GM10248 (cell line): Measurements from ENCODE around the gene OR51B4.

ENCODE experiments used
- CTCF ChIA-PET: fragments of 300-600 bp; sonication (Branson Sonifier 250); formaldehyde crosslinking; extraction: SDS; loops from one replicate; lab custom pipeline; 2021; ENCODE audit warnings: antibody characterized with exemption; lab: Yijun Ruan, JAX
- POLR2A ChIA-PET: fragments of 350-650 bp; sonication (Branson Sonifier 250); formaldehyde crosslinking; extraction: SDS; loops from one replicate; lab custom pipeline; 2020; ENCODE audit warnings: antibody characterized with exemption; lab: Yijun Ruan, JAX
- DNase-seq: peaks from one replicate; pipeline ENCODE4 v3.0.0; 2012; ENCODE audit errors: extremely low spot score
- TF ChIP-seq, protein P1 (sequence below): IDR thresholded peaks from 2 replicates; pipeline ENCODE4 v1.5.1; 2012; ENCODE audit warnings: mild to moderate bottlenecking, low read depth; ENCODE audit errors: extremely low read depth, missing control alignments, control extremely low read depth

The OR51B4 gene

DNA sequence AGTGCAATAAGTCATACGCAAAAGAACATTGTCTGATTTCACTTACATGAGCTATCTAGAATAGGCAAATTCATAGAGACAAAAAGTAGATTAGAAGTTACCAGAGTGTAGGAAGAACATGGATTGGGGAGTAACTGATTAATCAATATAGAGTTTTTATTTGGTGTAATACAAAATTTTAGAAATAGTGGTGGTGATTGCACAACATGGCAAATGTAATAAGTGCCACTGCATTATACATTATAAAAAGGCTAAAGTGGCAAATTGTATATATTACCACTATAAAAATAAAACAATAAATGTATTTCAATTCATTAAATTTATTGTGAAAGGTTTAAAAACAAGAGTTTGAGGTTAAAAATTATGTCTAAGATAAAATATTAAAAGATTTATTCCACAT lies 8.7 kb upstream of the OR51B4 start:
- ChIA-PET CTCF (no interaction called here), POLR2A (no interaction called here)
- DNase-seq, result no peak
- TF ChIP-seq, protein P1, sequence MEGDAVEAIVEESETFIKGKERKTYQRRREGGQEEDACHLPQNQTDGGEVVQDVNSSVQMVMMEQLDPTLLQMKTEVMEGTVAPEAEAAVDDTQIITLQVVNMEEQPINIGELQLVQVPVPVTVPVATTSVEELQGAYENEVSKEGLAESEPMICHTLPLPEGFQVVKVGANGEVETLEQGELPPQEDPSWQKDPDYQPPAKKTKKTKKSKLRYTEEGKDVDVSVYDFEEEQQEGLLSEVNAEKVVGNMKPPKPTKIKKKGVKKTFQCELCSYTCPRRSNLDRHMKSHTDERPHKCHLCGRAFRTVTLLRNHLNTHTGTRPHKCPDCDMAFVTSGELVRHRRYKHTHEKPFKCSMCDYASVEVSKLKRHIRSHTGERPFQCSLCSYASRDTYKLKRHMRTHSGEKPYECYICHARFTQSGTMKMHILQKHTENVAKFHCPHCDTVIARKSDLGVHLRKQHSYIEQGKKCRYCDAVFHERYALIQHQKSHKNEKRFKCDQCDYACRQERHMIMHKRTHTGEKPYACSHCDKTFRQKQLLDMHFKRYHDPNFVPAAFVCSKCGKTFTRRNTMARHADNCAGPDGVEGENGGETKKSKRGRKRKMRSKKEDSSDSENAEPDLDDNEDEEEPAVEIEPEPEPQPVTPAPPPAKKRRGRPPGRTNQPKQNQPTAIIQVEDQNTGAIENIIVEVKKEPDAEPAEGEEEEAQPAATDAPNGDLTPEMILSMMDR, result no peak

DNA sequence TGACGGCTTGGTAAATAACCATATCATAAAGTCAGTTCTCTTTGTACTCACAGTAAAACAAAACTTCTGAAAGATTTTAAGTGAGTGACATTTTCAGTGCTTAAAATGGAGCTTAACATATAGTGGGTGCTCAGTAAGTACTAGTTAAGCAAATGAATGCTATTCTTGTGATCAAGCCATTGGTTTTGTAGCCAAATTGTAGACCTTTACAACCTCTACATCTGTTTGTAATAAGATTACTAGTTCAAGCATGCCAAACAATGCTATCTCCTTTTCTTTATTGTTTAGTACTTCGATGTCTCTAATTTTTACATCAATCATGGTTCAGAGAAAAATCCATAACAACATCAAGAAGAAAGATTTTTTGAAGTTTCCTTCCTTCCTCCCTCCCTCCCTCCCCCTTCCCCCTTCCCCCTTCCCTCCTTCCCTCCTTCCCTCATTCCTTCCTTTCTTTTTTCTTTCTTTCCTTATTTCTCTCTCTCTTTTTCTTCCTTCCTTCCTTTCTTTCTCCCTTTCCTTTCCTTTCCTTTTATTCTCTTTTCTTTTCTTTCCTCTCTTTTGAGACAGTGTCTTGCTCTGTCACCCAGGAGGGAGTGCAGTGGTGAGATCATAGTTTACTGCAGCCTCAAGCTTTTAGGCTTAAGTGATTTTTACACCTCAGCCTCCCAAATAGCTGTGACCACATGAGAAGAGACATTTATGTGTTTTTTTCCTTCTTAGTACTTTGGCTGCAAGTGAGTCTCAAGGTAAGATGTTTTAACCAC lies 5.7 kb upstream of the OR51B4 start:
- ChIA-PET POLR2A (no interaction called here), CTCF (interaction anchor here (1.4 kb wide), 1 partner anchor 17 kb away, joined by 3 read pairs; no protein-coding TSS in a partner anchor)
- TF ChIP-seq, protein P1, result no peak
- DNase-seq, result no peak

DNA sequence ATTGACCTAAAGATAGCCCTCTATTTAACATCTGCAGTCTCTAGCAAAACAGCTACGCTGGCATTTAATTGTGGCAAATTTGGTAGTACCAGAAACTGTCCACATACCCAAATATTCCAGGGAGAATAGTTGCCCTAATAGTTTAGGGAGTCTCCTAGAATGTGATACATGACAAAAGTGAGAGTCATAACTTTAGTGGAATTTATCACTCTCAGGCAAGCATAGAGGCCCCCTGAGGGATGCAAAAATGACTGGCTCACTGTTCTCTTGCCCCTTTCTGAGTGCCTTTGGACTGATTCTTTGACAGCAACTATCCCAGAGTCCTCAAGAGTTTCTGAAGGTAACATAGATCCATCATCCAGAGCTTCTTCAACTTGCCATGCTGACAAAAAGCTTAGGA lies 2.3 kb upstream of the OR51B4 start:
- DNase-seq, result no peak
- CTCF ChIA-PET, result no interaction called here
- POLR2A ChIA-PET, result no interaction called here
- TF ChIP-seq, protein P1, result no peak

DNA sequence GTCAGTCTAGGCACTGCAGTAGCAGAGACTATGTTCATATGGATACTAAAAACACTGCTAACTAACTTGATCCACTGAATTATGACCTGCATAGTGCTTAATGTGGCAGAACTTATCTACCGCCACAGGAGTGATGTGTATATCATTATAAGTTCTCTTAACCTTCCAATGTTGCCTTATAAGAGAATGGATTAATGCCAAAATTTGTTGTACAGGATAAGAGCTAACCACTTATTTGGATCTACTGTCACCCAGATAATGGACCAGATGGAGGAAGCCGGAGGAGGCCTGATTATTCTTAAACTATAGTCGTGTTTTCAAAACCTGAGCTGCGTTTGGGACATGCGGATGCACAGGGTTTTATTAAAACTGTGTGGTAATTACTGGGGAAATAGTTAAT lies 1.9 kb upstream of the OR51B4 start:
- ChIA-PET CTCF (no interaction called here), POLR2A (no interaction called here)
- TF ChIP-seq, protein P1, result no peak
- no peak for DNase-seq

DNA sequence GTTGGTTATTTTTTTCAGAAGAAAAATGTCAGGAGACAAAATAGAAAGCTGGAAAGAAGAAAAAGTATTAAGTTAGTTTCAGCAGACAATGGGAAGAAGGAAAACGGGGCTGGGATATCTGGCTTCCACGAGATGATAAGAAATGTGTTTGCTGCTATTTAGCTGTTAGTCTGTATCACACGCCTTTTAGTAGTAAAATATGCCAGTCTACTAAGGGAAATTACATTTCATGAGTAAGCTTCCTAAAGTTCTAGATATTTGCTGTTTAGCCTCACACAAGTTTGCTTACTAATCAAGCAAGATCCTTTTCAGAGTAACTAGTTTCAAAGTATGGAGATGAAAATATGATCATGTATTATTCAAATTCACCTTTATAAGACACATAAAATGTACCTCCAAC lies 1.5 kb downstream of the OR51B4 start:
- TF ChIP-seq, protein P1, result no peak
- DNase-seq, result no peak
- CTCF ChIA-PET, result interaction anchor here (1.6 kb wide), 1 partner anchor 12 kb away, joined by 4 read pairs; no protein-coding TSS in a partner anchor
- POLR2A ChIA-PET, result no interaction called here

DNA sequence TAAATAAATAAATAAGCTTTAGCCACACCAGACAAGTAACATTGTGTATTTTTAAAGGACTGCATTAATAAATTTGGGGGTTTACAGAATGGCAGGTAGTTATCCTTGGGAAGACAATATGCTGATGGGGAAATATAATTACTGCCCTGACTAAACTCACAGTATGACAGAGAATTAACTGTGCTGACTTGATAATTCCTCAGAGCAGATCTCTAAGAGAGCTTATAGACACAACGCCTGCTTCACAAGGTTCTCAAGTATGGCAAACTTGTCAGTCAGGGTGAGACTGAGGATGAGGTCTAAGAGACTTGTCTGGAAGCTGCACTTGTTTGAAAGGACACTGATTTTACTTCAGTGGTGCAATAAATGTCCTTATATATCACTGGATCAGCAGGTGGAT lies 3.3 kb downstream of the OR51B4 start:
- DNase-seq, result no peak
- TF ChIP-seq, protein P1, result no peak
- ChIA-PET CTCF (interaction anchor here (1.1 to 1.6 kb wide), 4 partner anchors 9 to 29 kb away, joined by 3 to 5 read pairs (median 4); no protein-coding TSS in a partner anchor), POLR2A (no interaction called here)
